Glomerular visceral epithelial cell (primary cell): Measurements from ENCODE around the gene IGF2R.
"Not testable (repeated sequence)": the region's sequence is repeated elsewhere in the genome, so short reads cannot be mapped to it uniquely, and the experiment has no call there.

ENCODE experiments used
- DNase-seq: peaks from one replicate; pipeline ENCODE4 v3.0.0-alpha.2; 2016; ENCODE audit errors: extremely low spot score

Gene IGF2R

DNA sequence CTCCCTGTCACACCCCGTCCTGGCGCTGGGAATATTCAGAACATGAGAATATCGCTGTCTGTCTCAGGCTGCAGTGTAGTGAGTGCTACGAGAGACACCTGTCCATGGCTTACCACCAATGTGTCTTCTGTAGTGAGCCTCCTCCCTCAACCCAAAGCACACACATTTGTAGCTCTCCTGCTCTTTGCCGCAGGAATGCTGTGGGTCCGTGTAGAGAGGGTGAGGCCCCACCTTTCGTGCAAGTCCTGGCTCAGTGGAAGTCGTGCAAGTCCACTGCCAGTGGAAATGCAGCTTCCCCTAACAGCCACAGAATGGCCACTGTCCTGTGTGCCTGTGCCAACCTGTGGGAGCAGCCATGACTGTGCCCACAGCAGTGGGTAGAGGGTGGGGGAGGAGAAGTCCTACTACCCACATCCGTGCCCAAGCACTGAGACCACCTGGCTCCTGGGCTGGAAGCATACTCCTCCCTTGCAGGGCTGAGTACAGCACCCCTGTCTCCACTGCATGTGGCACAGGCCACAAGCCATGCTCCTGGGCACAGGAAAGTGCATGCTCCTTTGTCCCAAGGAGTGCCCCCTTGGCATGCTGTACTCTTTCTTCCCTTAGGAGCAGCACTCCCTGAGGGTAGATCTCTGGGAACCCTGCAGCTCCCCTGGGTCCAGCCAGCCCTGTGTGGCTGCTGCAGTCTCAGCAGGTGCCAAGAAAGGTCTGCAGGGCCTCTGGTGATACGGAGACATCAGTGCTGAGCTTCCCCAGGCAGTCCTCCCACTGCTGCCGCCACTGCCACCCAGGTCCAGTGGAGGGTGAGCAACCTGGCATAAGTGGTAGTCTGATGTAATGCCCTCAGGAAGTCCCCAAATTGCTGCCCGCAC lies 28.0 kb downstream of the IGF2R start:
- DNase-seq, result no peak

DNA sequence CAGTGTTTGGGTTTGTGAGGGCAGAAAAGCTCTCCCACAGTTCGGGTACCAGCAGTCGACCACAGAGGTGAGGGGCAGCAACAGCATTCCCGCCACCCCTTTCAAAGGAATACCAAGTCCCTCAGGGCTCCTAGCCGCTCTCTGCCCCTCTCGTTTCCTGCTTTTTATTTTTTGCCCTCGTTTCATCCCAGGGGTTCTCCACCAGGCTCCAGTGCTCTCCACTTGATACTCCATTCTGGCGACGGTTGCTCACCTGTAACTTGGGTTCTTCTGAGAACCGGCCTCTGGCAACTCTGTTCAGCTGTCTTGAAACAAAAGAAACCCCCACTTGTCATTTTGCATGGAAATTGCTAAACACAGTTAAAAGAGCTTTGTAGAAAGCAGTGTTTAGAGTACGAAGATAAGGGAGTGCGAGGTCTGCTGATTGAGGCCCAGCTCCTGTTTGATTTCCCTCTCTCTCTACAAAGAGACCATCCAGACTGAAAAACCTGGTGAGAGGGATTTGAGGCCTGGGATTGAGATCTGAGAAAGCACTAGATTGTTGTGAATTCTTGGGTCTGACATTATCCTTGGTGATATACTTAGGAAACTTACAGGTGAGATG lies 28.7 kb downstream of the IGF2R start:
- DNase-seq, result no peak

DNA sequence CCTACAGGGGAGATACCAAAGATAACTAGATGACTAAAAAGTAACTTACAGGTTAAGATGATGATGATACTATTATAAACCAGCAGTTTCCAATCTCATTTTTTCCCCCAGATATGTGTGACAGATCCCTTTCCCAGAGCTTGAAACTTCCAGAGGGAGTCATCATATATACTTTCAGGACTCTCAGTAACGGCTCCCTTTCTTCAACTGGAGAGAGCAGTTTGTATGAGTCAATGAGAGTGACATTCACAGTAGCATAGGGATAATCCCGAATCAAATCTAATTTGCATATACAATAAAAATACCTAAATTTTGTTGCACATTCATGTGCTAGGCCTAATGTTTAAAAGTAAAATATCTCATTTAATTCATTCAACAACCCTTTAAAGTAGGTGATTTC lies 29.7 kb downstream of the IGF2R start:
- DNase-seq, result no peak

DNA sequence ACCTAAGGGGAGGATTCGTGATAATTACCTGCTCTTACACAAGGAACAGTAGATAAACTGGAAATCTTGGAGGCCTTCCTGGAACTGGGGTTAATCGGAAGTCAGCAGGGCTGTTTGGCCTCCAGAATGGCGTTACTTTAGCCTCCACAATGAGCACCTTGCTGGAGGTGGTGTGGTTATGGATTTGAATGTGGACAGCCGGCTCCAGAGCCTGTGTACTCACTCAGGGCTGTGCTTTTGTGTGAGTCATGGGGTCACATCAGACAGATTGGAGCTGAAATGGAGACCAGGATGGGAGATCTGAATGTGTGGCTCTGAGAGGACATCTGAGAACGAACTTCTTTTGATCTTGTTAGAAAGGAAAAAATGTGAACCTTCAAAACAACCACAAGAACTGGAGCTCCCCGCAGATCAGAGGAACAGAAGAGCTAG lies 30.4 kb downstream of the IGF2R start:
- DNase-seq, result no peak

DNA sequence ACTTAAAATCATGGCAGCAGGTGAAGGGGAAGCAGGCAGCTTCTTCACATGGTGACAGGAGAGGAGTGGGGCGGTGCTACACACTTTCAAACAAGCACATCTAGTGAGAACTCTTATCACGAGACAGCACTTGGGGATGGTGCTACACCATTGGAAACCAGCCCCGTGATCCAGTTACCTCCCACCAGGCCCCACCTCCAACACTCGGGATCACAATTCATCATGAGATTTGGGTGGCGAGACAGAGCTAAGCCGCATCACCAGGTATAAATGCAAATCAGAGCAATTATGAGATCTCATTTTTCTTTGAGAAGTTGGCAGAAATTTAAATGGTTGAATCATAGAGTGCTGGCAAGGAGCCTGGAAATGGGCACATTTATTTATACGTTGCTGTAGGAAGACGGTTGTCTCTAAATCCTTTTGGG lies 31.4 kb downstream of the IGF2R start:
- DNase-seq, result no peak

DNA sequence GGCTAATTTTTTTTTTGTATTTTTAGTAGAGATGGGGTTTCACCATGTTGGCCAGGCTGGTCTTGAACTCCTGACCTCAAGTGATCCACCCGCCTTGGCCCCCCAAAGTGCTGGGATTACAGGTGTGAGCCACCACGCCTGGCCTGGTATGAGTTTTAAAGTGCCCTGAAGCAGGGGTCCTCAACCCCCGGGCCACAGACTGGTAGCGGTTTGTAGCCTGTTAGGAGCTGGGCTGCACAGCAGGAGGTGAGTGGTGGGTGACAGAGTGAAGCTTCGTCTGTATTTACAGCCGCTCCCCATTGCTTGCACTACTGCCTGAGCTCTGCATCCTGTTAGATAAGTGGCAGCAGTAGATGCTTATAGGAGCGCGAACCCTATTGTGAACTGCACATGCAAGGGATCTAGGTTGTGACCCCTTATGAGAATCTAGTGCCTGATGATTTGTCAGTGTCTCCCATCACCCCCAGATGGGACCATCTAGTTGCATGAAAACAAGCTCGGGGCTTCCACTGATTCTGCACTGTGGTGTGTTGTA lies 32.1 kb downstream of the IGF2R start:
- DNase-seq, result not testable (repeated sequence)

DNA sequence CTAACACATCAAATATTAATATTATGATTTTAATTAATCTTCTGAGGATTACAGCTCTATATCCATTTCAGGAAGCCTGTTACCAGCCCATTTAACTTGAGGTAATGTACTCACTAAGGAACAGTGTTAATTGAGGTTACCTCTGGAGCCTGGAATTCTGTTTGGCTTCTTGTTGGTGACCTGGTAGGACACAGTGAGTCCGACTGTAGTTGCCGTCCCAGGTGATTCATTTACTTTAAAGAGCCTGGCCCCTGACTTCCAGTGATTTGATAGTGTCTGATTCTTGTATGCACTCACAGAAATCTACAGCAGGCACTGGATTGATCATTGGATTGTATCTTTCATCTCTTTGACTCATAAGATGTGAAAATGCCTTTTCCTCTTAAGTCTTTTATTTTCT lies 34.0 kb downstream of the IGF2R start:
- no peak for DNase-seq

DNA sequence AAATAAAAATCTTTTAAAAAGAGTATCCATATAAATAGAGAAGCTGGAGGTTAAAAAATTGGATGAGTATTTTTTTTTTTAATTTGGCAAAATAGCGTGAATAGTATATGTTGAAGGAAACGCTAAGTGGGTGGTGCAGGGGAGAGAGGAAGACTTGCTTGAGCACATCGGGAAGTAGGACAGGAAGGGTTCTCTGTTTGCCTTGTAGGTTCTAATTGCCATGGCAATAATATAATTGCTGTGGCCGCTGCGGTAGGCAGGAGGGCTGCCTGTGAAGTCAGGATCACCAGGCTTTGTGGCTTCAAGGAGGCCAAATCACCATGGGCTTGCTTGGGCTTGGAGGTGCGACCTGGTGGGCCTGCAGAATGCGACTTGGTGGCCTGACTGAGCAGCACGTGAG lies 35.1 kb downstream of the IGF2R start:
- no peak for DNase-seq

DNA sequence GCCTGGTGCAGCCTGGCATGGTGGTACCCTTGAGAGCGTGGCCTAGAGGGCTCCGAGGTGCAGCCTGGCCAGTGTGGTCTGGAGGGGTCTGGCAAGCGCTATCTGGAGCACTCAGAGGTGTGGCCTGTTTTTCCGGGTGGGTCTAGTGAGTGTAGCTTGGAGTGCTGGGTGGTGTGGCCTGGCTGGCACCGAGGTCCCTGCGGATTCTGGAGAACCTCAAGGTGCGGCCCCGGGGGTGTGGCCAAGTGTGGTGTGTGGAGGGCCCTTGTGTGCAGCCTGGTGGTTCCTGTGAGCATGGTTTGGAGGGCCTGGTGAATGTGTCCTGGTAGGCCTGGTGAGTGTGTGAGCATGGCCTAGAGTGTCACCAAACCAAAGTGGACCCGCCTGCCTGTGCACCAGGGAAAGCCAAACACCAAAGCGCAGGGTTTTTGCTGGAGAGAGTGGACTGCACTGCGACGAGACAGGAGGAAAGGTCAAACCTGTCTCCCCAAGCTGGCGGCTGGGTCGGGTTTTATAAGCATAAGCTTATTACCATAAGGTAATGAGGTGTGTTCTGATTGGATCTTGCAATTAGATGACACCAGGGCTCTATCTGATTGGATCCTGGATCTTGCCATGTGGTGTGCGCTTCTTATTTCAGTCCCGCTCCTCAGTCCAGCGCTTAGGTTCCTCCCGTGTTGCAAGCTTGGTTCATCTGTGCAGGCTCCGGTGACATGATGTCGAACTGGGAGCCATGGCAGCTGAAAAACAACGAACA lies 35.7 kb downstream of the IGF2R start:
- no peak for DNase-seq

DNA sequence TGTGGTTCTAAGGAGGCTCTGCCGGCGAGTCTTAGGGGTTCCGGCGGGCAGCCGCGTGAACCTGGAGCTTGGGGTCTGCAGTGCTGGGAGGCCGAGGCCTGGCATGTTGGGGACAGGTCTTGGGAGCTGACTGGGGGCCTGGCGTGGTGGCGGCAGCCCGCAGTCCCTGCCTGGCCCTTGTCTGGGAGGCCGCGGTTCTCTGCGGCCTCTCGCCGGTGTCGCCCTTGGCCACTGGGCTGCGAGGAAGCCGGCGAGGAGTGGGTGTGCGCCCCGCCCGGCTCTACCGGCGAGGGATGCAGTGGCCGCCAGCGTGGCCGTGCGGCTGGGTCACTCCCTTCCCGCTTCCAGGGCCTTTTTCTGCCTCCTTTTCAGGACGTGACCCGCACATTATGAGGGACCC lies 36.3 kb downstream of the IGF2R start:
- no peak for DNase-seq

DNA sequence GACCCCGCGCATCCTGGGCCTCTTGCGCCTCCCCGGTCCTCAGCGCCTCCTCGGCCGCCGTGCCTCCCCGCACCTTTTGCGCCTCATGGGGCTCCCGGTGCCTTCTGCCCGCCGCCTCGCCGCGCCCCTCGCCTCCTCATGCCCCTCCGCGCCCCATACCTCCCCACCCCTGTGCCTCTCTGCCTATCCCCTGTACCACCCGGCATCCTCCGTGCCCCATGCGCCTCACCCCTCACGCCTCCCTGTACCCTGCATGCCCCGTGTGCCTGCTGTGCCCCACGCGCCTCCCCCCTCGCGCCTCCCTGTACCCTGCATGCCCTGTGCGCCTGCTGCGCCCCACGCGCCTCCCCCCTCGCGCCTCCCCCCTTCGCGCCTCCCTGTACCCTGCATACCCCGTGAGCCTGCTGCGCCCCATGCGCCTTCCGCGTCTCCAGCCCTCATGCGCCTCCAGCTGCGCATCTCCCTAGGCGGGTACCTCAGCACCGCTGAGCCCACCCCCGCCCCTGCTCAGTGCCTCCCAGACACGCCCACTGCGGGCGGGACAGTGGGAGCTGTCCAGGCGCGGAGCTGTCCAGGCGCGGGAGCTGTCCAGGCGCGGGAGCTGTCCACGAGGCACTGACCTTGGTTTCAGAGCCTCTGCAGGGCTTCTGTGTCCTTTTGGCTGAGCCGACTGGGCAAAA lies 37.1 kb downstream of the IGF2R start:
- DNase-seq, result no peak

DNA sequence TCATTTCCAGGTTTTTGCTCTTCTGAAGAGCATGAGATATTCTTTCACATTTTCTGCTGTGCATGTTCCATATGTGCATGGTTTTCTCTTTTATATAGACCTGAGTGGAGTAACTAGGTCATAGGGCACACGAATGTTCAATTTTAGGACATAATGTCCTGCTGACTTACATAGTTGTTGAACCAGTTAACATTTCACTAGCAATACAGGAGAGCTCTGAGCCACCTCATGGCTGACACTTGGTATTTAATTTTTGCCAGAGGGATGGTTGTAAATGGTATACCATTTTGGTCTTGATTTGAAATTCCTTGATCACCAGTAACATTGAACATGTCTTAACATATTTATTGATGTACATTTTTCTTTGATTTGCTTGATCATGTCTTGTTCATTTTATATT lies 38.3 kb downstream of the IGF2R start:
- DNase-seq, result no peak

DNA sequence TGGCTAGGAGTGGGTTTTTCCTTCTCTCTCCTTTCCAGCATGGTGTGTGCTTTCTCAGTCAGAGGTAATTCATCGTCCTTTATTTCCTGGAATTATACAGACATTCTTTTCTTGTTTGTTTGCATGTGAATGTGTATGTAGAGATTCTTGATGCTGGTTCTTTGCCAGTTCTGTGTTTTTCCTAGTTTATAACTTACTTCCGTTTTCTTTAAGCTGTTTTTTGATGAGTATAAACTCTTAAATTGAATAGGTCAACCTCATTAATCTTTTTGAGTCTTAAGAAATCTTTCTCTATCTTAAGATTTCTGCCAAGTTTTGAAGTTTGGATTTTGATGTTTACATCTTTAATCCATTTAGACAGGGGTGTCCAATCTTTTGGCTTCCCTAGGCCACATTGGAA lies 38.7 kb downstream of the IGF2R start:
- no peak for DNase-seq

DNA sequence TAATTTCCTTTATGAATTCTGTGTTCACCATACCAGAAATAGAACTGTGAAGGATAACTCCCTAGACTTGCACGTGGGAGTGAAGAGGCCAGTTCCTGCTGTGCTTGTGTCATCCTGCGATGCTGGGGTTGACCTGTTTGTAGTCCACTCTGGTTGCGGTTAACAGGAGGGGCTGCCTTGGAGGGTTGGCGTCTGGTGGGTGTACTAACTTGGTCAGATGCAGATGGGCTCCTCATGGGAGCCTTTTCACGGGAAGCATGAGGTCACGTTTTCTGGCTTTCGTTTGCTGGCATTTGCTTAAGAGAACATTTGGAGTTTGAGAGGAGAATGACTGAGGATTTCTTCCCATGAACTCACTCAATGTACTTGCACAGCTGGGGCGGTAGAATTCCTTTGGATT lies 41.2 kb downstream of the IGF2R start:
- DNase-seq, result no peak

DNA sequence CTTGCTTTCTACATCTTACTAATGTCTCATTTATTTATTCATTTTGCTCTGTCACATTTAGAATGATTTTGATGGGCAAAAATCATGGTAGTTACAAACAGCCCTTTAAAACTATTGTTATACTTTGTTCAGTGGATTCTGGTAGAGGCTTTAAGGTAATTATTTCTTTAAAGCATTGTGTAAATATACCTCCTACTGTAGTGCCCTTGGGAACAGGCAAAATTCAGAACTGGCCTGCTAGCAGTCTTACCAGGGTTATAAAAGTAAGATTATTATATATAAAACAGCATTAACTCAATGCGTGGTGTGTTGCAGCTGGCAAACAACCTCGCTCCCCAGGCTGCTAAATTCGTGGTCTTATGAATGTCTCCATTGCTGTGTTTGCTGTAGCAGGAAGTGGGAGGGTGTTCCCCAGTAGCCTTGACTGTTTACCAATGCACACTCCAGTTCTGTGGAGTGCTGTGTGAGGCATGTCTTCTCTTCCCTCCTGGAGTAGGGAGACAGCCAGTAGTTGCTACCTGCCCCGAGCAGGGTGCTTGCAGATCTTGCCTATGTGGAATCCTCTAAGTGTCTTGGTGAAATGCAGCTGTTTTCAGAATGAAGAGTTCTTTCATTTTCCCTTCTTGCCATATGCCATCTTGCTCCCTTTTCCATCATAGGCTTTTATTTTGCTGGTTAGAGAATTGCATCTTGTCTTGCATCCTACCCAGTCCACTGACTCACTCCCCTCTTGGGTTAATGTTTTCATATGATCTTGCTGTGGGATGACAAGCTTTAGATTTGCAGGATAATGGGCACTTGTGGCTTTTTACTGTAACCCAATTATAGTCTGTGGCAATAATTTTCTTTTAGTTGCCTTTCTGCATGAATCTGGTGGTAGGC lies 45.3 kb downstream of the IGF2R start:
- DNase-seq, result peak; percentile 56

DNA sequence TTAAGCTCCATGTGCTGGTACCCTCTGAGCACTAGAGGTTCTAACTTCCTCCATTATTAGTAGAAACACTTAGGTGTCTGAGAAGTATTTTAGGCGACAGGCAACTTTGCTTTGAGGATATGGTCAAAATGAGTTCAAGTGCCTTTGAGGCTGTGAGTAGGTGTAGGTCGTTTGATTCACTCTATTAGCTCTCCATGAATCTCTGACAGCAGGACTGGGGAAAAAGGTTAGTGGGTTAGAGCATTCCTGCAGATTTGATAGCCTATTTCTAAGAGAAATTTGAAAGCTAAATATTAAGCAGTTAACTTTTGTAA lies 45.9 kb downstream of the IGF2R start:
- DNase-seq, result no peak

DNA sequence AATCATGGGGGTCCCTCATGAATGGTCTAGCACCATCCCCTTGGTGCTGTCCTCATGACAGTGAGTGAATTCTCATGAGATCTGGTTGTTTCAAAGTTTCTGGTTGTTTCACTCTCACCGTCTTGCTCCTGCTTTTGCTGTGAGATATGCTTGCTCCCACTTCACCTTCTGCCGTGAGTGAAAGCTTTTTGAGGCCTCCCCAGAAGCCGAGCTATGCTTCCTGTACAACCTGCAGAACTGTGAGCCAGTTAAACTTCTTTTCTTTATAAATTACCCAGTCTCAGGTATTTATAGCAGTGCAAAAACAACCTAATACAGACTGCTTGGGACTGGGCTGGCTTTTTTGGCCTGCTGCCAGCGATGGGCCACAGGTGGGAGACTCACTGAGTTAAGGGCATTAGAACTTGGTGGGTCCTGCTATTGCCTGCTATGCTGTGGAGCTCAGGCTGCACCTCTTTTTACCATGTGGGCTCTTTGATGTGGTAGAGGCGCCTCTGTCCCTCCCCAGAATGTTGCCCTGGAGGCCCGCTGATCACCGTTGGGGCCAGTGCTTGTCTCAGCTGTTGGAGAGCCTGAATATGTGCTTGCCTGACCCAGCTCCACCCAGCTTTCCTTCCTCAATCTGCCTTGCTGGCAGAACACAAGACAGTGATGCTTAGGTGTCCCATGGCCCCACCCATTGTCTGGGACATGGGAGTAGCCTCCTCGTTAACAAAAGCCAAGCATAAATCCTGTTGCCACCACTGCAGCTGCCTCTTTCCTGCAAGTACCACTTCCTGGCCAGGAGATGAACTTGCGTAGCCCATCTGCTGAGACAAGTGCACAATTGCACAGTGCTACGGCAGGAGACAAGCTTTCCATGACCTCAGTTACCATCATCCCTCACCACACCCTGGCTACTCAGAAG lies 47.1 kb downstream of the IGF2R start:
- DNase-seq, result no peak

DNA sequence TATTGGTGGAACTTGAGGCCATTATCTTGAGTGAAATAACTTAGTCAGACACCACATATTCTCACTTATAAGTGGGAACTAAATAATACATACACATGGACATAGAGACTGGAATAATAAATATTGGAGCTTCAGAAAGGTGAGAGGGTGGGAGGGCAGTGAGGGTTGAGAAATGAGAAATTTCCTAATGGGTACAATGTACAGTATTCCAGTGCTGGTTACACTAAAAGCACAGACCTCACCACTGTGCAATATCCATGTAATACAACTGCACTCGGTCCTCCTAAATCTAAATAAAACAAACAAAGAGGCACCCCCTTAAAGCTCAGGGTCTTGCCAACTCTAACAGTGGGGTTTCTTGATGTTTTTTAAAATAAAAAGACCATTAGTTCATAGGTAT lies 53.2 kb downstream of the IGF2R start:
- no peak for DNase-seq

DNA sequence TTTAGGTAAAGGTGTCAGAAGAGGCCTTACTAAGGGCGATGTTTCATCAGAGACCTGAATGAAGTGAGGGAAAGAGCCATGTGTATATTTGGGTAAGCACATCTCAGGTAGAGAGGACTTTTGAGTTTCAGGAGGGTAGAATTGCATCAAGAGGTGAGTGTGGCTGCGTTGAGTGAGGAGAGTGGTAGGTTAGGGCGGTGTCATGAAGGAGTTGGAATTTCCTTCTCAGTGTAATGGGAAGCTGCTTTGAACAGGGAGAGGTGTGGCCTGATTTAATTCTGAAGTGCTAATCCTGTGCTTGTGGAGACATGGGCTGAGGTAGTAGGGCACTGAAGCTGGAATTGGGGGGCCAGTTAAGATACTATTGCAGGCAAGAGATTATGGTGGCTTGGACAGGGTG lies 53.9 kb downstream of the IGF2R start:
- DNase-seq, result no peak

DNA sequence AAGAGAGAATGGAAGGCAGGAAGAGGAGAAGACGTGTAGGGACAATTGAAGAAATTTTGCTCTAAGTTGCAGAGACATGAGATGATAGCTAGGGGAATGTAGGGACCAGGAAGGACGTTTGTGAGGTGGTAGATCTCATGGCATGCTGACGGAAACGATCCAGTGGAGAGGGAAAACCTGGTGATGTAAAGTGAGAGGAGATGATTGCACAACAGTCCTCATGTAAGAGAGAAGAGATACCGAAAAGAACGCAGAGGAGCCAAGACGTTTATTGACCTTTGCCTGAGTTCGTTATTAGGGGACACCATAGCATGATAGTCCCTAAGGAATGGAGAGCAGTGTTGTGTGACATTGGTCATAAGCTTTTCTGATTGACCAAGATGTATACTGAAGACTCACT lies 55.3 kb downstream of the IGF2R start:
- no peak for DNase-seq
